Colonic mucosa (tissue), 4 donors: ENCODE results near the gene DENND1A. TPM values are rescaled to one million over a fixed set of nuclear protein-coding genes. Genes with fewer than 3 reads are reported as not detected.

ENCODE experiments used
- DNase-seq: peaks from one replicate; pipeline ENCODE4 v3.0.0-alpha.2; 2020
- H3K27ac ChIP-seq: fragments of 200-600 bp; one replicate; pipeline ENCODE4 v1.8.0; 2021
- H3K27me3 ChIP-seq: fragments of 200-600 bp; one replicate; pipeline ENCODE4 v1.8.0; 2021
- H3K36me3 ChIP-seq: fragments of 200-600 bp; one replicate; pipeline ENCODE4 v1.8.0; 2021
- H3K4me1 ChIP-seq: fragments of 200-600 bp; one replicate; pipeline ENCODE4 v1.8.0; 2021; ENCODE audit warnings: mild to moderate bottlenecking
- H3K4me3 ChIP-seq: fragments of 200-600 bp; one replicate; pipeline ENCODE4 v1.8.0; 2021
- H3K9ac ChIP-seq, 2 donors: one replicate each; pipeline ENCODE4 v1.7.0; 2013; ENCODE audit warnings: control low read depth in 2 of 2, low read depth in 2 of 2, low read length in 2 of 2
- H3K9me3 ChIP-seq: fragments of 200-600 bp; one replicate; pipeline ENCODE4 v1.8.0; 2021
- CTCF ChIP-seq: fragments of 200-600 bp; IDR thresholded peaks from one replicate; pipeline ENCODE4 v1.8.0; 2022; ENCODE audit warnings: antibody characterized with exemption, mild to moderate bottlenecking
- intact Hi-C: fragments of 100-400 bp; cut with DNase I; formaldehyde crosslinking; loops from one replicate; pipeline ENCODE4 v1.14.1; 2022
- total RNA-seq, 2 donors: library from RNA; stranded (reverse); fragmentation: NEBNext Ultra II Directional in 1 of 2; extraction: Animal tissue kit (Norgen Biotek cat#: 25700) in 1 of 2; gene quantifications; one replicate each; pipeline ENCODE4 v1.2.1, GENCODE V29; 2021
- donor health status: healthy.
- donor health status: DM: no; HTN: no; CAD: no.
- donor health status: DM: no; HTN: no; CAD: no.

The DENND1A gene
- total RNA-seq, 2 donors from 2014 or later: 34.3 to 39.9 TPM

GRCh38 chr9:123642291-123643278 is 287.3 kb downstream of the DENND1A start:
- H3K27ac ChIP-seq: peak overlapping the region; percentile 73
- no peaks in the 10 kb centered on the region for H3K36me3 ChIP-seq
- no peak overlapping the region for H3K4me3 ChIP-seq
- H3K9me3 ChIP-seq: no peaks in the 10 kb centered on the region
- no peaks in the 10 kb centered on the region for H3K4me1 ChIP-seq
- intact Hi-C loops: no loop called here
- no peak for TF ChIP-seq CTCF
- DNase-seq: peak; percentile 76
- peak overlapping the region in 1 of 2 donors; percentile 30 for H3K9ac ChIP-seq
- H3K27me3 ChIP-seq: no peaks in the 10 kb centered on the region

GRCh38 chr9:123640792-123641222 is 289.1 kb downstream of the DENND1A start:
- Histone ChIP-seq H3K27ac (no peak overlapping the region), H3K9ac (no peak overlapping the region), H3K4me1 (peaks cover 5% of the 10 kb centered on the region), H3K36me3 (no peaks in the 10 kb centered on the region), H3K27me3 (no peaks in the 10 kb centered on the region), H3K9me3 (no peaks in the 10 kb centered on the region), H3K4me3 (no peak overlapping the region)
- intact Hi-C loops: no loop called here
- DNase-seq: no peak
- TF ChIP-seq CTCF: no peak

GRCh38 chr9:123639743-123640142 is 290.2 kb downstream of the DENND1A start:
- no peak overlapping the region for H3K27ac ChIP-seq
- no peak for TF ChIP-seq CTCF
- peaks cover 5% of the 10 kb centered on the region for H3K4me1 ChIP-seq
- intact Hi-C loops: no loop called here
- H3K36me3 ChIP-seq: no peaks in the 10 kb centered on the region
- H3K27me3 ChIP-seq: no peaks in the 10 kb centered on the region
- no peak overlapping the region for H3K9ac ChIP-seq
- H3K4me3 ChIP-seq: no peak overlapping the region
- no peaks in the 10 kb centered on the region for H3K9me3 ChIP-seq
- no peak for DNase-seq

- DNase-seq: no peak
These were observed 291.8 kb downstream of the DENND1A start for GRCh38 chr9:123637945-123638634.

More at GRCh38 chr9:123637945-123638634, 291.8 kb downstream of the DENND1A start:
- H3K4me3 ChIP-seq: no peak overlapping the region
- no peaks in the 10 kb centered on the region for H3K27me3 ChIP-seq
- H3K9me3 ChIP-seq: no peaks in the 10 kb centered on the region
- intact Hi-C loops: no loop called here
- peak overlapping the region; percentile 40 for H3K27ac ChIP-seq
- H3K36me3 ChIP-seq: no peaks in the 10 kb centered on the region
- TF ChIP-seq CTCF: no peak
- peak overlapping the region in 1 of 2 donors; percentile 53 for H3K9ac ChIP-seq
- H3K4me1 ChIP-seq: peaks cover 5% of the 10 kb centered on the region
